Activated CD8-positive, alpha-beta T cell treated with anti-CD3 and anti-CD28 coated beads for 36 hours (primary cell): ENCODE data around the gene CLIC4. TPM values are rescaled to one million over a fixed set of nuclear protein-coding genes. Genes with fewer than 3 reads are reported as not detected.

ENCODE experiments used
- ATAC-seq: fragments of 200-7000 bp; cut with Tn5 transposase; one replicate; pipeline ENCODE4 v1.10.0; 2021; ENCODE audit warnings: mild to moderate bottlenecking, moderate library complexity
- CTCF ChIA-PET: fragments of 350-600 bp; sonication (Branson Sonifier 250); formaldehyde crosslinking; loops from one replicate; lab custom pipeline; 2021; ENCODE audit warnings: antibody characterized with exemption; lab: Charles Lee
- POLR2A ChIA-PET: fragments of 350-600 bp; sonication (Branson Sonifier 250); formaldehyde crosslinking; loops from one replicate; lab custom pipeline; 2021; ENCODE audit warnings: antibody characterized with exemption; lab: Charles Lee
- DNase-seq: peaks from one replicate; pipeline ENCODE4 v3.0.0-alpha.2; 2020
- H3K27ac Mint-ChIP-seq: one replicate; pipeline ENCODE4 v1.8.0; 2021; ENCODE audit warnings: mild to moderate bottlenecking, mixed read lengths
- H3K27me3 Mint-ChIP-seq: one replicate; pipeline ENCODE4 v1.8.0; 2021; ENCODE audit warnings: mixed read lengths
- H3K36me3 Mint-ChIP-seq: one replicate; pipeline ENCODE4 v1.8.0; 2021; ENCODE audit warnings: low read depth, mixed read lengths
- H3K4me1 Mint-ChIP-seq: one replicate; pipeline ENCODE4 v1.8.0; 2021; ENCODE audit warnings: low read depth, mixed read lengths
- H3K4me3 Mint-ChIP-seq: one replicate; pipeline ENCODE4 v1.8.0; 2021; ENCODE audit warnings: mild to moderate bottlenecking, moderate library complexity, mixed read lengths
- H3K9me3 Mint-ChIP-seq: one replicate; pipeline ENCODE4 v1.8.0; 2021; ENCODE audit warnings: mixed read lengths
- intact Hi-C: fragments of 100-400 bp; cut with micrococcal nuclease; formaldehyde crosslinking; loops from one replicate; pipeline ENCODE4 v1.10.0; 2022
- total RNA-seq, 2 experiments: library from RNA; stranded (reverse); gene quantifications; one replicate each; pipeline ENCODE4 v1.2.3, GENCODE V29; 2021
- TF ChIP-seq, protein P1 (sequence below): fragments of 200-600 bp; IDR thresholded peaks from one replicate; pipeline ENCODE4 v1.8.0; 2022; ENCODE audit warnings: antibody characterized with exemption, mild to moderate bottlenecking

The CLIC4 gene
- total RNA-seq, 2 experiments from 2014 or later, result 19.7 to 21.8 TPM

GRCh38 chr1:24859063-24860010 lies 114.1 kb downstream of the CLIC4 start:
- POLR2A ChIA-PET, result no interaction called here
- TF ChIP-seq, protein P1, sequence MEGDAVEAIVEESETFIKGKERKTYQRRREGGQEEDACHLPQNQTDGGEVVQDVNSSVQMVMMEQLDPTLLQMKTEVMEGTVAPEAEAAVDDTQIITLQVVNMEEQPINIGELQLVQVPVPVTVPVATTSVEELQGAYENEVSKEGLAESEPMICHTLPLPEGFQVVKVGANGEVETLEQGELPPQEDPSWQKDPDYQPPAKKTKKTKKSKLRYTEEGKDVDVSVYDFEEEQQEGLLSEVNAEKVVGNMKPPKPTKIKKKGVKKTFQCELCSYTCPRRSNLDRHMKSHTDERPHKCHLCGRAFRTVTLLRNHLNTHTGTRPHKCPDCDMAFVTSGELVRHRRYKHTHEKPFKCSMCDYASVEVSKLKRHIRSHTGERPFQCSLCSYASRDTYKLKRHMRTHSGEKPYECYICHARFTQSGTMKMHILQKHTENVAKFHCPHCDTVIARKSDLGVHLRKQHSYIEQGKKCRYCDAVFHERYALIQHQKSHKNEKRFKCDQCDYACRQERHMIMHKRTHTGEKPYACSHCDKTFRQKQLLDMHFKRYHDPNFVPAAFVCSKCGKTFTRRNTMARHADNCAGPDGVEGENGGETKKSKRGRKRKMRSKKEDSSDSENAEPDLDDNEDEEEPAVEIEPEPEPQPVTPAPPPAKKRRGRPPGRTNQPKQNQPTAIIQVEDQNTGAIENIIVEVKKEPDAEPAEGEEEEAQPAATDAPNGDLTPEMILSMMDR, result no peak
- intact Hi-C loops, result loop anchor here (10.0 kb wide), 1 partner anchor 175 kb away; no protein-coding TSS in a partner anchor
- H3K27me3 Mint-ChIP-seq, result no peaks in the 10 kb centered on the region
- no peaks in the 10 kb centered on the region for H3K36me3 Mint-ChIP-seq
- DNase-seq (no peak), ATAC-seq (no peak)
- peaks cover 5% of the 10 kb centered on the region for H3K4me1 Mint-ChIP-seq
- H3K9me3 Mint-ChIP-seq, result no peaks in the 10 kb centered on the region
- CTCF ChIA-PET, result interaction anchor here (1.0 to 1.9 kb wide), 3 partner anchors 11 to 171 kb away, joined by 3 to 7 read pairs (median 3); no protein-coding TSS in a partner anchor
- no peak overlapping the region for H3K4me3 Mint-ChIP-seq
- H3K27ac Mint-ChIP-seq, result no peak overlapping the region

- DNase-seq, result no peak
- intact Hi-C loops, result no loop called here
- Mint-ChIP-seq H3K27me3 (no peaks in the 10 kb centered on the region), H3K4me3 (no peak overlapping the region), H3K9me3 (no peaks in the 10 kb centered on the region), H3K27ac (no peak overlapping the region), H3K4me1 (peaks cover 4% of the 10 kb centered on the region), H3K36me3 (no peaks in the 10 kb centered on the region)
- ChIA-PET POLR2A (no interaction called here), CTCF (interaction anchor here (1.9 kb wide), 1 partner anchor 13 kb away, joined by 7 read pairs; no protein-coding TSS in a partner anchor)
- TF ChIP-seq, protein P1, result no peak
- ATAC-seq, result no peak
Observed at GRCh38 chr1:24860841-24861240, 115.6 kb downstream of the CLIC4 start.

DNA sequence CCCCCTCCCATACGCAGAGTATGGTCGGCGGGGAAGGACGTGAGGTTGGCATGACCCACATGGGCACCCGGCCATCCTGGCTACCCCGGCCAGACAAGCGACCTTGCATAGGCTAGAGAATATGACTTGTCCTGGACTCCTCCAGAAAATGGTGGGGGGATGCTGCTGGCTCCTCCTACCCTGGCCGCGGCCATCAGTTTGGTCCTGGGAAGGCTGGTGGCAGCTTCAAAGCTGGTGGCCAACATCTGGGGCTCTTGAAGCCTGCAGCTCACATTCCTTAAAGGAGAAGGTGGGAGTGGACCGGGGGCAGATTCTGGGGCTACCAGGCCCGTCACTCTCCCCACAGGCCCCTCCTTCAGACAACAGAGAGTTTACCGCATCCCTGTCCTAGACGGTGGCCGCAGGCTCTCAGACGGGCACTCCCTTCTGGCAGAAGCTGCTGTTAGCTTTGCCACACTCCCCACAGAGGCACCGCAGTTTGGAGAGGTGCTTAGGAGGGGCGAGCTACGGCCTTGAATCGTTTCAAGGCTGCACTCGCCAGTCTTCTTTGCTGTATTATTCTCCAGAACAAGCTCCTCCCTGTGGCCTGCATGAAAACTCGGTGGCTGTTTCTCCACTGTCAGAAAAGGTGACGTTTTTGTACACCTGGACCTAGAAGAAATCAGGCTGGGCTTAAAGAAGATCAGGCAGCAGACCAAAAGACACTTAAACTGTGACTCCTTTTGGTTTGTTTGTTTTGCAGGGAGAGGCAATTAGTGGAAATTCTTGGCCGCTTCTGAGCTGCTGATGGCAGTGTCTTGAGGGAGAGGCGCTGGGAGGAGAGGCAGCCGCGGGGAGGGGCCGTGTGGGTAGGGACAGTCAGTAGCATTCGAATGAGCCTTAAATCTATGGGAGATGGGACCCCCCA lies 116.8 kb downstream of the CLIC4 start:
- DNase-seq, result no peak
- intact Hi-C loops, result no loop called here
- TF ChIP-seq, protein P1, result no peak
- no peak overlapping the region for H3K4me3 Mint-ChIP-seq
- no peak for ATAC-seq
- ChIA-PET CTCF (interaction anchor here (1.1 kb wide), 1 partner anchor 14 kb away, joined by 4 read pairs; no protein-coding TSS in a partner anchor), POLR2A (no interaction called here)
- no peaks in the 10 kb centered on the region for H3K9me3 Mint-ChIP-seq
- no peak overlapping the region for H3K27ac Mint-ChIP-seq
- H3K27me3 Mint-ChIP-seq, result no peaks in the 10 kb centered on the region
- peaks cover 2% of the 10 kb centered on the region for H3K4me1 Mint-ChIP-seq
- no peaks in the 10 kb centered on the region for H3K36me3 Mint-ChIP-seq

- Mint-ChIP-seq H3K4me1 (no peaks in the 10 kb centered on the region), H3K27me3 (no peaks in the 10 kb centered on the region), H3K27ac (no peak overlapping the region), H3K36me3 (no peaks in the 10 kb centered on the region), H3K9me3 (no peaks in the 10 kb centered on the region), H3K4me3 (no peak overlapping the region)
- ChIA-PET CTCF (interaction anchor here (0.8 to 1.1 kb wide), 2 partner anchors 9 to 15 kb away, joined by 3 to 4 read pairs; no protein-coding TSS in a partner anchor), POLR2A (no interaction called here)
- TF ChIP-seq, protein P1, result no peak
- ATAC-seq, result no peak
- DNase-seq, result no peak
- intact Hi-C loops, result no loop called here
Observed at GRCh38 chr1:24862775-24863483, 117.7 kb downstream of the CLIC4 start.
